Dedifferentiated amniotic fluid mesenchymal stem cell (primary cell): ENCODE data around the gene MFSD6L.

Experiments used
- DNase-seq: peaks from one replicate; pipeline ENCODE4 v3.0.0-alpha.2; 2016; ENCODE audit errors: extremely low spot score

Gene MFSD6L, protein sequence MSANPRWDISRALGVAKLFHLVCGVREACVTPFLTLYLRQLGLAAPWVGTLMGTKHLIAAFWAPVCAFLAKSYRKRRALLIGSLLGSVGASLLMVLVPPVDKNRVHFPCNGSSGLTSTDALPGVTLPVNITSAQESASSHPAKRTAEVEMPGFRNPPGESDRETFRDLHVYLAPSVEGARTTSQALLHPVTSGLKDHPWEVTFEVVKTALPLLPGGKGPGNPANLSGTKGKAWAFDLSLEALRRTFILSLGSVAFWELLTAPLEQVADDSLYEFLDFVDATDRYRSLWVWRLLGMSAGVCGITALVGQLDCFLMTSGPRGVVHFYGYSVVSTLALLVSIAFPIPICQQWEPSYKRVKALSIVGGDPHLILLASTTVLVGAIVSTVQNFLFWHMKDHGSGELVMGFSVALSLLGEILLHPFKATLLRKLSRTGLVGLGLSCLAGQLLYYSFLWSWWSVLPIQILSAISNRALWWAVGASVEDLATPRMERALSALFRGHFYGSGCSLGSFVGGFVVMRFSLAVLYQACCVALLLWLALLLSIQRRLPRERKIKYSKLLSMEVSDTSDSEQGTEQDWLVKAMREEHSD

DNA sequence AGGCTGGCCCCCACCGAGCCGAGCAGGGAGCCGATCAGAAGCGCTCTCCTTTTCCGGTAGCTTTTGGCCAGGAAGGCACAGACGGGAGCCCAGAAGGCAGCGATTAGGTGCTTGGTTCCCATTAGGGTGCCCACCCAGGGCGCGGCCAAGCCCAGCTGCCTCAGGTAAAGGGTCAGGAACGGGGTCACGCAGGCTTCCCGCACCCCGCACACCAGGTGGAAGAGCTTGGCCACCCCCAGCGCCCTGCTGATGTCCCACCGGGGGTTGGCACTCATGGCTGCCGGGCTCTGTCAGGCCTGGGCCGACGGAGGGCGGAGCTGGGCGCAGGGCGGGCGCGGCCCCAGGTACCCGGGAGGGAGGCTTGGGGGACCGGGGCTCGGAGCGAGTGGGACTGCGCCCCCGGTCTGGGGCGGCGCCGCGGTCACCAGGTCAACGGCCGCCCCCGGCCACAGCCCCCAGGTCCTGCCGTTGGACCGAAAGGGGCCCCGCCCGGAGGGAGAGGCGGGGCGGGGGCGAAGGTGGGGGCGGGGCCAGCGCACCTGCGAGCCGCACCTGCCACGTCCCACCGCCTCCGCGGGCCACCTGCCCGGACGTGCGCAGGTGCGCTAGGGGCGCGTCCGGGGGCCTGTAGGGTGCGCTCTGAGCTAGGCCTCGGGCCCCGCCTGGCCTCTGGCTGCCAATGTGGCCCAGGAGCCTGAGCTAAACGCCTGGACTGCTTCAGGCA lies at the start of gene MFSD6L:
Gene MFSD6L, minus strand, starts transcription at position 520 of the 724 bp plus-strand sequence. Its CDS starts 245 bp downstream, at position 275.
- no peak for DNase-seq

DNA sequence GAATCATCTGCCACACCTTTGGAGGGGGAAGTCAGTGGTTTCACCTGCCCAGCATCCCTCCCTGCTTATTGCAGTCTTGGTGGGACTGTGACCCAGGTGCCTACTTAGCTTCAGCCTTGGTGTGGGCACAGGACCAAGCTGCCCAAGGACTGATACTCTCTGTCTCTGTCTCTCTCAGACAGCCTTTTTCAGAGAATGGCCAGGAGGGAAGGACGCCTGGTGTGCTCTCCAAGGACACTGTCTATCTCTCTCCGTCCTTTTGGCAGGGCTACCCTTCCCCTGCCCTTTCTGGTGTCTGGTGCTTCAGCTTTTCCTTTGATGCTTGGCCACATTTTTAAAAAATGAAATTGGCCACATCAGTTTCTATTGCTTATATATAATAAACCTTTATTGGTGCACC lies 48.7 kb upstream of the MFSD6L start:
- DNase-seq, result no peak

DNA sequence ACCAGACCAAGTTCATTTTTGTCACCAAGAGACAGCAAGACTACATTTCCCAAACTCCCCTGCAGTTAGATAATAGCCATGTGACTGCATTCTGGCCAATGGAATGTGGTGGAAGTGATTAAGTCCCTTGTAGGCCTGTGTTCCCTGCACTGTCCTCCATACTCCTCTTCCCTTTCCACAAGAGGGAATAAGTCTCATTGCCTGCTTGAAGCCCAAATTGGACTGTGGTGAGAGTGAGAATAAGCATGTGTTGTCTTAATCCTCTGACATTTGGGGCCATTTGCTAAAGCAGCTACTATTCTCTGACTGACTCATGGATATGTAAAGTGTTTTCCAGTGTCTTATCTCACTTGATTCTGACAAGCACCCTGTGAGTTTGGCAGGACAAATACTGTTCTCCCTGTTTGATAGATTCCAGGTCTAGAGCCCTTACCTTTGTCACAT lies 47.6 kb upstream of the MFSD6L start:
- DNase-seq, result no peak

DNA sequence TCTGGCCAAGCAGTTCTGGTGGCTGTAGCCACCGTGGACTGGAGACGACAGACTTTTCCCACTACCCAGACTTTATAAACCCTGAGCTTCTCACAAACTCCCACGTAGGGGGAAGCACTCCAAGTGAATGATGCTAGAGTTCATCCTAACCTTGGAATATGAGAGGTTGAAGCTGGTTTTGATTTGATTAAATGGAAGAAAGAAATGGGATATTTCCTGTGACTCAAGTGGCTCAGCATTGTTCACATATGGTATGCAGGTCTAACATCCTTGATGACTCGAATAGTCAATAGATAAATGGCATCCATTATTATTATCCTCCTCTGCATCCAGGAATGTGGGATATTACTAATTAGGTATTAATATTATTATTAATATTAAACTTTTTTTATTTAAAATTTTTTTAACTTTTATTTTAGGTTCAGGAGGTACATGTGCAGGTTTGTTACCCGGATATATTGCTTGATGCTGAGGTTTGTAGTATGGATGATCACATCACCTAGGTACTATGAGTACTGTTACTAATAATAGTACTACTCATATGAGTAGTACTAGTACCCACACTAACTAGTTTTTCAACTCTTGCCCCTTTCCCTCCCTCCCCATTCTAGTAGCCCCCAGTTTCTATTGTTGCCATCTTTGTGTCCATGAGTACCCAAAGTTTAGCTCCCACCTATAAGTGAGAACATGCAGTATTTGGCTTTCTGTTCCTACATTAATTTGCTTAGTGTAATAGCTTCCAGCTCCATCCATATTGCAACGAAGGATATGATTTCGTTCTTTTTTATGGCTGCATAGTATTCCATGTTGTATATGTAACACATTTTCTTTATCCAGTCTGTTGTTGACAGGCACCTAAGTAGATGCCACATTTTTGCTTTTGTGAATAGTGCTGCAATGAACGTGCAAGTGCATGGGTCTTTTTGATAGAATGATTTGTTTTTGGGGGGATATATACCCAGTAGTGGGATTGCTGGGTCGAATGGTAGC lies 45.4 kb upstream of the MFSD6L start:
- no peak for DNase-seq

DNA sequence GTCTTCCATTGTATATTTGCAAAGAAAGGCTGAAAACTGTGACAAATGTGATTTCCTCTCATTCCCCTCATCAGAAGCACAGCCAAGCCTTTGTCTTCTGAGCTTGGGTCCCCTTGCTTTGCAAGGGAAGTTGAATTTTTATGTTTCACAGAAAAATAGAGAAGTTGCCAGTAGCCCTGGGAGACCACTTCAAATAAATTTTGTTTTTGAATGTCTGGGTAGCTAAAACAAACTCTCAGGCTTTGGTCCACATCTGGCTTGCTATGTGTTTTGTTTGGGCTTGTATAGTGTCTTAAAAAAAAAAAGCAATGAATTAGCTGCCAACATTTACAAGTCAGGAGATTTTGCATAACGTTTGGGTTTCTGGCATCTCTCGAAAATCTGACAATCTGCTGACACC lies 44.2 kb upstream of the MFSD6L start:
- no peak for DNase-seq

DNA sequence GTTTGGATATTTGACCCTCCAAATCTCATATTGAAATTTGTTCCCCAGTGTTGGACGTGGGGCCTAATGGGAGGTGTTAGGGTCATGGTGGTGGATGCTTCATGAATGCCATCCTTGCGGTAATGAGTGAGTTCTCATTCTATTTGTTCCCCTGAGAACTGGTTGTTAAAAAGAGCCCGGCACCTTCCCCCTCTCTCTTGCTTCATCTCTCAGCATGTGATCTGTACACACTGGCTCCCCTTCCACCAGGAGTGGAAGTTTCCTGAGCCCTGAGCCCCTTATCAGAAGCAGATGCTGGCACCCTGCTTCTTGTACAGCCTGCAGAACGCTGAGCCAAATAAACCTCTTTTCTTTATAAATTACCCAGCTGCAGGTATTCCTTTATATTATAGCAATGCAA lies 42.7 kb upstream of the MFSD6L start:
- no peak for DNase-seq

DNA sequence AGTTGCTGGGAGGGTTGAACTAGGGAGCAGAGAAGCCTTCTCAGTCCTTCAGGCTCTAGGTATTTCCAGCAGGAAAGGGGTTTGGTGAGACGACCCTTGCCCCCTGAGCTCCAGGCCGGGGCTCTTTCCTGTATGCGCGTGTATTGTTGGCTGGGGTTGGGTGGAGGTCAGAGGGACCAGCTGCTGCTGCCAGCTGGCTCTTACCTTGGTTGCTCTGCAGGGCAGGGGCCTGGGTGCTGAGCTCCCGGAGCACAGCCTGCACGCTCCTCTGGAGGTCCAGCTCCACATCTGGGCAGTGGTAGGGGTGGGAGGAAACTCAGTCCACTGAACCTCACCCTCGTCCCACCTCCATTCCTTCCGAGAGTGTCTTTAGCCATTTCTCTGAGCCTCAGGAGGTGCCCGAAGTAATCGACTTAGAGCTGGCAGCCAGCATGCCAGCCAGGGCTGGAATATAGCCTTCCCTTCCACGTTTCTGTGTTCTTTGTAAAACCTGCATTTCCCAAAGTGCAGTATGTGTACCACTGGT lies 40.3 kb upstream of the MFSD6L start:
- no peak for DNase-seq

DNA sequence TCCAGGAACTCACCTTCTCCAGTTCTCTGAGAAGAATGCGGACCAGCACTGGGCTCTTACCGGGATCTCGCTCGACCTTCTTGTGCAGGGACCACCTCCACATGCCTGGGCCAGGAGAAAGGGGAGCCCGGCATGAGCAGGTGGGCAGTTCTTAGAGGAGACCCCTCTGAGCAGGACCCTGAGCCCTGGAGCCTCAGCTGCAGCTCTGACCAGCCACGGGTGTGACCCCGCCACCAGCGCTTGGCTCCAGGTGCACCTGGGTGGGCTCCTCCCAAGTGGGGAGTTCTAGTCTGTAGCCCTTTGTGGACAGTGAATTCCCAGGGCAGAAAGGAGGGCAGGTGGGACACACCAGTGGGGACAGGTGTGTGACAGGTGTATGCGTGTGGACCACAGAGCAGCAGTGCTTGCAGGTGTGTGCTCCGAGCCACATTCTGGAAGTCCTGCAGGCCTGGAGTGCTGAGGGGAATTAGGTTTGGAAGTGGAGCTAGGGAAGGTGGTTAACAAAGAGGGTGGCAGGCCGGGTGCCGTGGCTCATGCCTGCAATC lies 39.5 kb upstream of the MFSD6L start:
- no peak for DNase-seq

DNA sequence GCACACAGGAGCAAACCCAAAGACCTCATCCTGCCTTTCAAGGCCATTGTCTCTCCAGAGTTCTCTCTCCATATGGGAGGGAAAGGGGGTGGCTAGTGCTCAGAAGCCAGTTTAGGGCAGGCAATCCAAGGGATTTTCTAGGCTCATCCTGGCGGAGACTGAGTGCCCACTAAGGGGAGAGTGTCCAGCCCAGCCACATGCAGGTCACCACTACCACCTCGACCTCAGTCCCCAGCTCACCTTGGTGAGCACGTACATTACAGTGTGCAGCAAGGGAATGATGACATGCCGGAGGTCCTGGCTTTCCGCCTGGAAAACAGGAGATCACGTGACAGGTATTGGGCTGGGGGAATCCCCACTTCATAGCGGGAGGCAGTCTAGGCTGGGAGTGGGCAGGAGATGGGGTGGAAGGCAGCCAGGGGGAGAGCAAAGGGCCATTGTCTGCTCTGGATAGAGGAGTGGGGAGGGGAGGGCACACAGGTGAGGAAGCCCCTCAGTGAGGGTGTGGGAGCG lies 38.5 kb upstream of the MFSD6L start:
- DNase-seq, result no peak

DNA sequence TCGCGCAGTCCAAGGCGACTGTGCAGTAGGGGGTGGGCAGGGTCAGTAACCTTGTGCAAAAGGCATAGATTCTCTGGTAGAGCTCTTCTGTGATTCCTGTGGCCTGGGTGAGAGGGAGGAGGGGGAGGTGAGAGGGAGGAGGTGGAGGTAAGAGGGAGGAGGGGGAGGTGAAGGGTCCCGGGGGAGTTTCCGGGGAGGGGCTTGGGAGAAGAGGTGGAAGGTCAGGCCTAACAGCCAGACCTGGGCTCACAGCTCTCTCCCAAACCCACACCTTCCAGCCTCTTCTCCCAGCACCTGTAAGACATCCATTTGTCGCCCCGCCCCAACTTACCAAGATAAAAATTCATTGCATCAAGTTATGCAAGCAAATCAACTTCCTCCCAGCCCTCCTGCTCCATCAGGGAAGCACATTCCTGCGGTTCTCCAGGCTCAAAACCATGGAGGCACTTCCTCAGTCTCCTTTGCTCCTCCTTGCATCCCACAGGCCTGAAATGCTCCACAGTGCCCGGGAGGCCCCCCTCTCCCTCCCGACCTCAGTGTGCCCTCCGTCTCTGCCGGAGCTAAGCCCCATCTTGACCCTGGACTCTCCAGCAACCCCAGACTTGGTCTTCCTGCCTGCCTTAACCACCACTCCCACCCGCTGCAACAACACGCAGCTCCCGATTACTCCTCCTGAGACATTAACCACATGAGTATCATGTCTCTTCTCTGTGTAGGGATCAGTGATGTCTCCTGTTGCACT lies 37.8 kb upstream of the MFSD6L start:
- no peak for DNase-seq

DNA sequence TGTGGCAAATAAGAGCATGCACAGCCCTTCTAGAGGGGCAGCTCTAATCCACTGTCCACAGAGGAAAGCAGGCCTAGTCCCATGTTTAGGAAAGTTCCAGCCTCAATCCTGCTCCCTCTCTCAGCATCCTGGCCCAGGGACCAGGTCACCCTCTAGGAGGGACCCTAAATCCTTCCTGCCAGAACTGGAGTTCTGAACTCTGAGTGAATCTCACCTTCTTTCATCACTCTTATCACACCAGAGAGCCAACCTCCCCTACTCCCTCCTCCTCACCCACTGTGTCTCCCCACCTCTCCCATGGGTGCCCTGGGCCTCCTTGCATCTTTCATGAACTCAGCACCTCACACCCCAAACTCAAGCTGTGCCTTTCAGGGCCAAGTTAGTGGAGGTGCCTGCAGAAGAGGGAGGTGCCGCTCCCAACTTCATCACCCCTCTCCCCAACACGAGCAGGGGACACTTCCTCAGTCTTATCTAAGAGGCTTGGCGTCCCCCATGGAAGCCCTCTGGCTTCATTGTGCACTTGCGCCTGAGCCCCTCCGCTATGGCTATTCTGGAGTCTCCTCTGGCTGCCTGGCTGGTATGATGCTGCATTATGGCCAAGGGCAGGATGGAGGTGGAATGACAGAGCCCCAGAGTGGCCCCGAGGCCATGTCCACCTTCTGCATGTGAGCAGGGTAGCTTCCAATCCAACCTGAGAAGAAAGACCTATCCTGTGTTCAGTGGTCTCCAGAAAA lies 36.6 kb upstream of the MFSD6L start:
- no peak for DNase-seq

DNA sequence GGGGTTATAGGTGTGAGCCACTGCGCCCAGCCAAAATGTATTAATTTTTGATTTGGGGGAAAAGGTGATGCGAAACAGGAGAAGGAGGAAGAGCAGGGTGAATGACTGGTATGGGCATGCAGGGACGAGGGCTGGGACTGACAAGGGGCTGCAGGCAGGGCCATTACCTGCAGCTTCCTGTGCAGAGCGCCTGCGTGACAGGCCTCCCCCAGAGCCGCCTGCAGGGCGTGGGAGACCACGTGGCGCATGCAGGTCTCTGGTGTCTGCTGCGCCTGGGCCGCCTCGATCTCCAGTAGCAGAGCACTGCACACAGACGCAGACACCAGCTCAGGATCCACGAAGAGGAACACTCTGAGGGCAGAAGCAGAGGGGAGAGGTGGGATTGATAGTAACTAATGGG lies 35.9 kb upstream of the MFSD6L start:
- no peak for DNase-seq

DNA sequence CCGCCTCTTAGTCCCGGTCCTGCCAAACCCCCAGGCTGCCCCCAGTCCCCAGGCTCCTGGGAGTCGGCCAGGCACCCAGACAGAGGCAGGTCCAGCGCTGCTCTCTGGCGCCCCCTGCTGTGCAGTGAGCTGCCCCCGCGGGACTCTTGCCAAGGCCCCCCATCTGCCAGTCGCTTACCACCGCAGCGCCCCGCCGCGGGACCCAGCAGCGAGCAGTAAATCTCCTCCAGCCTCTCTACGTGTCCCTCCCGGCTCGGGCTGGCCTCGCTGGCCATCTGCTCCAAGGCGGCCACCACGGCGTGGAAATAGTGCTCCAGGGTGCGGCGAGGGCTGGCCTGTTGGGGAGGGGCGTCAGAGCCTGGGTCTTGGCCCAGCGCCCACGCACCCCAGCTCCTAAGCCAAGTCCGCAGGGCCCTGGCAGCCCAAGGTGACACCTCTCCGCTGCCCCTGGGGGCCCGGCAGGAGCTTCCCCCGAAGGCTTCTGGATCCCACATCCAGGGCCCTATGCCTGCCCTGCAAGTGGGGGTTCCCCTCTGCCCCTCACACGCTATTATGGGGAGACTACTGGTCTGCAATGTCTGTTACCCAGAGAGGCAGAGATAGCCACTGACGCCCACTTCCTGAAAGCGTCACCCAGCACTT lies 33.7 kb upstream of the MFSD6L start:
- DNase-seq, result no peak

DNA sequence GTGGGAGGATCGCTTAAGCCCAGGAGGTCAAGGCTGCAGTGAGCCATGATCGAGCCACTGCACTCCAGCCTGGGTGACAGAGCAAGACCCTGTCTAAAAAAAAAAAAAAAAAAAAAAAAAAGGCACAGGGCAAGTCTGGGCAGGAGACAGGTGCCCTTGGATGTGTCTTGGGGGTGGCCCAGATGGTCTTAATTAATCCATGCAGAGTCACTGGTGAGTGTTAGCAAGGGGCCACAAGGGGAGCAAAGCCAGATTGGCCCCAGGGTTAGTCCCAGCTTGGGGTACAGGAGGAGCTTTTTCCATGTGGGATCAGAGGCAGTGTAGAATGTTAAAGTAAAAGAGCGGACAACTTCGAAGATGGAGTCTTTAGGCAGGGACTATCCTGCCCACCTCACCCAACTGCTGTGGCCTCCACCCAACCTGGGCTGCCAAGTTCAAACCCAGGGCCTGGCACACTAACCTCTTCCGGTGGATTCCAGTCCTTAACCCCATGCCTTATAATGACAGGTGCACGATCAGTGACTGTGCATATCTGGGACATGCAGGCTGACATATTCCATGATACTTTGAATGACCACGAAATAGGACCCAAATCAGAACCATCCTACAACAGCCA lies 32.2 kb upstream of the MFSD6L start:
- DNase-seq, result no peak

DNA sequence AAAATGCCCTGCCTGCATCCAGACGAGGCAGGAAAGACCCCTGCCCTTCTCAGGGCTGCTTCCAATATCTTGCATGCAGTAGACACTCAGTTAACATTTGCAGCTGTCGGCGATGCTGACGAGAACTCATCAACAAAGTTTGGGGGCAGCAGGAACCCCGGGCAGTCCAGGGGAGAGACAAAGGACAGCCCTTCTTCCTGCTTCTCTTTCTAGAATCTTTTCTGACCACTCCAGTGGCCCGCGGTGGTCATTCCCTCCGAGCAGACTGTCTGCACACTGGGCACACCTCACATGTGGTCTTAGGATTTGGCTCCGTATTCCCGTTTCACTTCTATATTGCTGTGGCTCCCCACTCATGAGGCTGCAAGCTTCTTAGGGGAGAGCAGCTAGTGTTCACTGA lies 31.0 kb upstream of the MFSD6L start:
- DNase-seq, result no peak

DNA sequence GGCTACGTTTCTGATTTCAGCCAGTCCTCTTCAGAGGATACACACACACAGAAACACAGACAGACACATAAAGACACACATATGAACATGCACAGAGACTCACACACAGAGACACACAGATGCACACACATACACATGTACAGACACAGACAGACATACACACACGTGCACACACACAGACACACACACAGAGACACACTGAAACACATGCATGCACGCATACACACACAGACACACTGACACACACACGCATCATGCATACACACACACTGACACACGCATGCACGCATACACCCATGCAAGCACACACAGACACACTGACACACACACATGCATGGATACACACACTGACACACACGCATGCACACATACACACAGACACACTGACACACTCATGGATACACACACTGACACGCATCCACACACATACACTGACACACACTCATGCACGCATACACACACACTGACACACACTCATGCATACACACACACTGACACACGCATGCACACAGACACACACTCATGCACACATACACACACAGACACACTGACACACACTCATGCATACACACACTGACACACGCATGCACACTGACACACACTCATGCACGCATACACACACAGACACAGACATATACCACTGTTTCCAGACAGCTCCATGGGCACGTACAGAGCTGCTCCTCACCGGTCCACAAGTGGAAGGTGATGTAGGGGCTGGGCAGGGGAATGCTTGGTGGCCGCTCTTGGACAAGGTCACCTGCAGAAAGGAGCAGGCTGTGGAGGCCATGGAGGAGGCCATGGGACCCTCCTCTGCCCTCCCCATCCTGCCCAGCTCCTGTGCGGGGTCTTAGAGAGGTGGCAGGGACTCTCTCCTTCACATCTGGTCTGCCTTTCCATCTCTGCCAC lies 30.1 kb upstream of the MFSD6L start:
- DNase-seq, result no peak

DNA sequence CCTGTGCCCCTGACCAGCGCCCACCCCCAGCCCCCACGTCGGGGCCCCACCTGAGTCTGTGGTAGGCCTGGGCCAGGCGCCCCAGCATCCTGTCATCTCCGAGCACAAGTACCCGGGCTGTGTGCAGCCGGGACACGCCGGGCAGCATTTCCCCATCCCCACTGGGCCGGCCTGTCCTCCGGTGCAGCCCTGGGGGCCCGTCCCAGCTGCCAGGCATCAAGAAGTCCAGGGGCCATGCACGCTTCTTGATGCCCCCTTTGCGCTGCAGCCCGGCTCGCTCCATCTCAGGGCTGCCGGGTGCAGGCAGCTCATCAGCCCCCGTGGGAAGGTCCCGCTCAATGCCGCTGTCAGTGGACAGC lies 29.3 kb upstream of the MFSD6L start:
- DNase-seq, result no peak
